HG02938 (cell line): ENCODE data around the gene ERC2.

Experiments used
- ATAC-seq: cut with Tn5 transposase; IDR thresholded peaks from one replicate; pipeline ENCODE4 v1.9.1; 2021; ENCODE audit warnings: mild to moderate bottlenecking, moderate library complexity; ENCODE audit not compliant: unreplicated experiment

ERC2 gene

DNA sequence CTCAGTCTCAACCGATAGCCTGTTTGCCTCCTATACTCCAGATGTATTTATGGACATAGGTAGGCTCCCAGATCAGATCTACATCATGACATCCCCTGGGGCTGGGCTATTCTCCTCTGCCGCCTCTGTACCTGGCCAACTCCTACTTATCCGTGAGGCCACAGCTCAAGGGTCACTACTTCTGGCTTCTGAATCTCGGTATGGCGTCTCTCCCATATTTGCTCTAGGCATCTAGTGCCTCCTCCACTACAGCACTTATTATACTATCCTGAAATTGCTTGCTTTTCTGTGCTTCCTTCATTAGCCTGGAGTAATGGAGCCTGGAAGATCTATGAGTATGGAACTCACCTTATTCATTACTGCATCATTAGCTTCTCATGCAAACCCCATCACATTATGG, 808.6 kb downstream of the ERC2 start:
- no peak for ATAC-seq

DNA sequence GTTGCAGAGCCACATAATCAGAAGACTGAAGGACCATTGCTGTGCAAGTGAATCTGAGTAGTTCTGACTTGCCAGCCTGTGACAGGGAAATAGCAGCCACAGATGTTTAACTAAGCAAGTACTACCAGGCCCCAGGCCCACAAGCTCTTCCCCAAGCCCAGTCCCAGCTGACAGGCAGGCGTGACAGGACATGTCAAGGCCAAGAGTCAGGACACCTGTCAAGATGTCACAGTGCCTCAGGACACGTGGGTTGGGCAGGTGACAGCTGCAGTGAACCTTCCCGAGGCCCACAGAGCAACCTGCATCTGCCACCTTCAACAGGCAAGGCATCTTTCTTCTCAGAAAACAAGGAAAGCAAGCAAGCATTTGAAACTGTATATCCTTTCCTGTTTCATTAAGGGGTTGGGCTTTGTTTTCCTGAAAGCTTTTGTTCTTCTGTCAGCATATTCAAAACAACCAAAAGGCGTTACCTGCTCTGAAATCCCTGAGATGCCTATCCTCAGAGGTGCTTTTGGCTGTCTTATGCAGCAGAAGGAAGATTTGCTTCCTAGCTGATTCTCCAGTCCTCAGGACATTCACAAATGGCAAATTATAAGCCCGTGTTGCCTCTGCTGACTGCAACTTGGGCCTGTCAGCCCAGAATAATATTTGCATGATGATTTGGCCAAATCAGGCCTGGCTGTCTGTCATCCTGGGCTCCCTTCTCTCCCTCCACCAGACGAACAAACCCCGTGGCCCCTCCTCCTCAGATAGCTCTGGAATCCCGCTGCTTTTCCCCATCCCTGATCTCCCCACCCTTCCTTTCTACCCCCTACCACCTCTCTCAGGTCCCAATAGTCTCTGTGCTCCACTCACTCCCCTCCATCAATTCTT, 809.3 kb downstream of the ERC2 start:
- ATAC-seq, result no peak

GRCh38 chr3:55658270-55658669, 810.0 kb downstream of the ERC2 start:
- no peak for ATAC-seq

GRCh38 chr3:55655544-55655943, 812.7 kb downstream of the ERC2 start:
- ATAC-seq, result no peak

- ATAC-seq, result peak; percentile 93
These were observed 814.0 kb downstream of the ERC2 start for GRCh38 chr3:55654123-55654760.

DNA sequence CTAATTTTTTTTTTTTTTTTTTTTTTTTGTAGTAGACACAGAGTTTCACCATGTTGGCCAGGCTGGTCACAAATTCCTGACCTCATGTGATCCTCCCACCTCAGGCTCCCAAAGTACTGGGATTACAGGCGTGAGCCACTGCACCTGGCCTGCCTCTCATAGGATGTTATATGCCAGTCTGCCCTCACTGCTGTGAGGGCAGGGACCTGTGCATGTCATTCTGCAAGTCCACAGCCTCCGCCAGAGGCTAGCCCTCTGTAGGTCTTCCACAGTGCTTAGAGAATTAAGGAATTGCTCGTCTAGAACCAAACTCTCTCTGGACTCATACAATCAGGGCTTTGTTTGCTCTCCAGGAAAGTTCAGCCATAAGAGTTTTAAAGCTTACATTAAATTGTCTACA, 817.3 kb downstream of the ERC2 start:
- no peak for ATAC-seq

GRCh38 chr3:55650011-55650410, 818.3 kb downstream of the ERC2 start:
- ATAC-seq, result no peak

GRCh38 chr3:55649554-55649953, 818.7 kb downstream of the ERC2 start:
- no peak for ATAC-seq

DNA sequence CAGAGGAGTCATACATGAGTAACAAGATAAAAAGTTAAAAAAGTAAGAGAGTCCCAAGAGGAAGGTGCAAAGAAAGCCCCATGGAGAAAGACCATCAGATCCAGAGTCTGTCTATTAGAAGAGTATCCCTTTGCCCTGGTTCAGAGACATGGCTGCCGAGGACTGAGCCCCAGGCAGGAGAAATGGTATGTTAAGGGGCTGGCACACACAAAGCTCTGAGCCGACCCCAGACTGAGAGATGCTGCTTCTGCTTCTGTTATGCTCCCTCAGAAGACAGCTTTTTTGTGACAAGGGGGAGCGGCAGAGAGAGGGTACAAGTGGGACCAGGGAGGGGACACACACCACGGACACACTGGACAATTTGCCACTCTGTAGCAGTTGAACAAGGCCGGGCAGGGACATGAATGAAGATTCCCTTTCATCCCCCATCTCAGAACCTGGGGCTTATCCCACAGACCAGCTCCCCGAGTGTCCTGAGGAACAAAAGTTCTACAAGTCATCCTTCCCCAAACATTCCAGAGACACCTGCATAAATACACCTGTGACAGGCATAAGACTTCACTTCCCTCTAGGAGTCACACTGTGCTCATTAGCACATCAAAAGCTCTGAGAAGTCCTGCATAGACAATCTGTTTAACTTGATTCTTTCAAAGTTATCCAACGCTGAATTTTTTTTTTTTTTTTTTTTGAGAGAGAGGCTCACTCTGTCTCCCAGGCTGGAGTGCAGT, 819.5 kb downstream of the ERC2 start:
- no peak for ATAC-seq

GRCh38 chr3:55647670-55648069, 820.6 kb downstream of the ERC2 start:
- no peak for ATAC-seq

GRCh38 chr3:55647063-55647462, 821.2 kb downstream of the ERC2 start:
- no peak for ATAC-seq

DNA sequence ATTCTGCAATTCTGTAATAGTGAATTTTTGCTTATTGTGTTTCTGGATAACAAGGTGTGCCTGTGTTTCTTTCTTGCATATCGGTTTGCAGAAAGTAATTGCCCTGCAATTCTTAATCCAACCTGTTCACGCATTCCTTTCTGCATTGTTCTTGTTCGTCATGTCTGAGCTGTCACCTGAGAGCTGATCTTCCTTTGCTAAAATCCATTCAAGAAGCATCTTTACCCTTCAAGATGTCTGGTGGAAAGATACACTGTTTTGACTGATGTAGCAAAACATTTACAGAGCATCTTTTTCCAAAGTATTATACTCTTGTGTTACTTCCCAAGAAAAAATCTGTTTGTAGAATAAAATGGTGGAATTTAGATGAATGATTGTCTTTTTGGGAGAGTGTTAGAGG, 822.1 kb downstream of the ERC2 start:
- no peak for ATAC-seq

DNA sequence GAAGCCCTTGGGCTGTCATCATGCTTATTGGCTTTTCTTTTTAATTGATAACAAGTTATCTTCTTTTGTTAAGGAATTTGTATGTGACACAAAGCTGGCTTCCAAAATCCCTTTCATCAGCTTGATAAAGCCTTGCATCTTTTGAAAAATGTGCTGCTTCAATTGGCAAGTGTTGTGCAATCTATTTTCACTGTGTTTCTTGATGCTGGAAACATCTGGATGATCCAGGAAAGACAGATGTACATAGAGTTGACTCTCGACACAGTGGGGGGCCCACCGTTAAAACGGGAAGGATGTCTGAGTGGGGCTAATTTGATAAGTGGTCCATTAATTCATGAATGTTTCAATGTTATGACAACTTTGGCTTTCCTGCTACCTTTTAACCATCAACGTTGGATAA, 822.8 kb downstream of the ERC2 start:
- no peak for ATAC-seq

DNA sequence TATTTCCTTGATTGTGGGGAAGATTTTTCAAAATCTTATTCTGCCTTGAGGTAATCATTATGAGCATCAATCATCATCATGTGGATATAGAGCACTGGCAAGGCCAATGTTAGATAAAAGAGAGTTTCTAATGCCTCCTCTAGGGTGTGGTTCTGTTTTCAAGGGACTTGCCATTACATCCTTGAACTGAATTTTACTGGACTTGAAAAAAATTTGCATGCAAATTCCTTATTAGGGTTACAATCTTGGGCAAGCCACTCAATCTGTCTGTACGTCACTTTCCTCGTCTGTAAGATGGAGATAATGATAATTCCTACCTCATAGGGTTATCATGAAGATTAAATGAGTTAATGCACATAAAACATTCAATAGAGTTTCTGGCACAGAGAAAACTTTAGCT, 825.0 kb downstream of the ERC2 start:
- no peak for ATAC-seq

DNA sequence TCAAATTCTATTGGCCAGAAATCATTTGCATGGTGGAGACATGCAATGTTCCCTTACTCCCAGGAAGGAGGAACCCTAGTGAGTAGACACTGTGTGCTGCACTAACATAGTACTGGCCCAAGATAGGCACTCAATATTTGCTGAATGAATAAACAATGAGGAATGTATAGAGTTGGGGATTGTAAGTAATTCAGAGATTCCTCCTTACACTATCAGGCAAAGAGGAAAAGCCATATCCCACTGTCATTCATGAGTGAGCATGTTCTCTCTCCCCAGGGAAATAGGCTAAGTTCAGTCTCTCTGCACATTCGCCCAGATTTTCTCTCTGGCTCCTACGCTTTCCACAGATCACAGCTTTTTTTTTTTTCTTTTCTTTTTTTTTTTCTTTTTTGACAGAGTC, 826.3 kb downstream of the ERC2 start:
- no peak for ATAC-seq

DNA sequence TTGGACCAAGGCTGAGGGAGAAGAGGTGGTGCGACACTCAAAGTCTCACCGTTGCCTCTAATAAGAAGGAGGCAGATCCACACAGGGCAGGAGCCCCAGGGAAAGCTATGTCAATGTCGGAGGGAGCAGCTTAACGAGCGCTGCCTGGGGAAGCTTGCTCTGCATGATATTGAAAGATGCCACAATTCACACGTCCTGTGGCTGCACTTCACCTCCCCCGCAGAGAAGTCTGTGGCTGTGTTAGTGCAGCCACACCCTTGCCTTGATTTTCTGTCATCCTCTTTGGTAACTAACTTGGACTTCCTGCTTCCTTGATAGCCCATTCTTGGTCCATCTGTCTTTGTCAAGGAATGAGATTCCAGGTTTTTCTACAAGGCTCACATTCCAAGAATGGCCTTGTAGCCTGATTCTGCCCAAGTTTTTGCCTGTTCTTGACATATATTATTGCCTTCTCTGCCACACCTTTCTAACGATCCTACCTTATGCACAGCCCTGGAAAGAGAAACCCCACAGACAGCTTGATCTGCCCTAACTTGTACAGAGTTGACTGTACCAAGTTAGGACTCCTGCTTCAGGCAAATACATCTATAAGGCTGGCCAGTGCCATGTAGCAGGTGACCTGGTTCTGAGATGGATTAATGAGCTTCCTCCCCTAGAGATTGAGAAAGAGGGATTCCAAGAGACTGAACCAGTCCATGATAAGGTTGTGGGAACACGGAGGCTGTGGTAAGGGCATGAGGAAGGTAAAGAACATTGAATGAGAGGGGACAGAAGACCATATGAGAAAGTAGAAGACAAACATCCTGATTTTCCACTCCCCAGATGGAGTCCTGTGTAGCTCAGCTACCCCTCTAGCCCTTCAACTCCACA, 828.1 kb downstream of the ERC2 start:
- ATAC-seq, result no peak

- no peak for ATAC-seq
These were observed 829.1 kb downstream of the ERC2 start for GRCh38 chr3:55639143-55639542.

GRCh38 chr3:55637906-55638638, 830.2 kb downstream of the ERC2 start:
- ATAC-seq, result no peak

GRCh38 chr3:55636300-55637195, 831.7 kb downstream of the ERC2 start:
- ATAC-seq, result no peak
